ENCODE measurements around the gene TEX12.

GRCh38 chr11:112129656-112130055 is 37.5 kb upstream of the TEX12 start:
- TF ChIP-seq, protein P1, sequence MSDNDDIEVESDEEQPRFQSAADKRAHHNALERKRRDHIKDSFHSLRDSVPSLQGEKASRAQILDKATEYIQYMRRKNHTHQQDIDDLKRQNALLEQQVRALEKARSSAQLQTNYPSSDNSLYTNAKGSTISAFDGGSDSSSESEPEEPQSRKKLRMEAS (IDR thresholded peaks at IDR 0.05) = no peak
- TF ChIP-seq NFIC (IDR thresholded peaks at IDR 0.05) (no peak), CREB1 (IDR thresholded peaks at IDR 0.05; ENCODE audit: low read depth) (no peak), USF1 (IDR thresholded peaks at IDR 0.05) (no peak), FOXM1 (IDR thresholded peaks at IDR 0.05; ENCODE audit: borderline replicate concordance, low read depth) (no peak), CEBPB (IDR thresholded peaks at IDR 0.05) (no peak), ZBTB7A (IDR thresholded peaks at IDR 0.05; ENCODE audit: low read depth) (no peak), EP300 (IDR thresholded peaks at IDR 0.05; ENCODE audit: borderline replicate concordance) (no peak), TEAD4 (IDR thresholded peaks at IDR 0.05) (no peak)
